HepG2 (cell line): ENCODE results near the gene UBL7. TPM values are rescaled to one million over a fixed set of nuclear protein-coding genes. Genes with fewer than 3 reads are reported as not detected.

Experiments used
- KLF6 ChIP-seq: IDR thresholded peaks from 2 replicates; pipeline ENCODE4 v1.8.0; 2016; ENCODE audit warnings: missing biosample characterization, missing genetic modification reagents
- NFIC ChIP-seq: IDR thresholded peaks from 2 replicates; pipeline ENCODE4 v1.6.1; 2012; ENCODE audit warnings: mild to moderate bottlenecking, low read length, inconsistent platforms
- PAWR ChIP-seq: sonication (generic); formaldehyde crosslinking; IDR thresholded peaks from 2 replicates; pipeline ENCODE4 v1.4.0; 2020; ENCODE audit warnings: missing genetic modification reagents, mild to moderate bottlenecking, borderline replicate concordance
- SAP130 ChIP-seq: IDR thresholded peaks from 2 replicates; pipeline ENCODE4 v1.6.1; 2016; ENCODE audit warnings: low read depth
- STAG1 ChIP-seq: sonication (generic); formaldehyde crosslinking; IDR thresholded peaks from 2 replicates; pipeline ENCODE4 v1.4.0; 2020; ENCODE audit warnings: missing genetic modification reagents
- U2AF2 ChIP-seq: fragments of 200-400 bp; formaldehyde crosslinking; IDR thresholded peaks from 2 replicates; pipeline ENCODE4 v1.6.1; 2017; ENCODE audit warnings: low read depth, mild to moderate bottlenecking, low read length
- ZBTB20 ChIP-seq: sonication (generic); formaldehyde crosslinking; IDR thresholded peaks from 2 replicates; pipeline ENCODE4 v1.8.1; 2023; ENCODE audit warnings: missing genetic modification reagents, low read depth, mild to moderate bottlenecking, borderline replicate concordance
- ZFYVE20 ChIP-seq: sonication (generic); formaldehyde crosslinking; IDR thresholded peaks from 2 replicates; pipeline ENCODE4 v1.8.0; 2023; ENCODE audit warnings: low read depth, mild to moderate bottlenecking, moderate library complexity, missing genetic modification reagents, borderline replicate concordance
- ZNF333 ChIP-seq: sonication (generic); formaldehyde crosslinking; IDR thresholded peaks from 2 replicates; pipeline ENCODE4 v1.4.0; 2020; ENCODE audit warnings: mild to moderate bottlenecking, missing genetic modification reagents, borderline replicate concordance
- ZNF549 ChIP-seq: sonication (generic); formaldehyde crosslinking; IDR thresholded peaks from 2 replicates; pipeline ENCODE4 v1.5.0; 2020; ENCODE audit warnings: missing genetic modification reagents
- ZNF562 ChIP-seq: sonication (generic); formaldehyde crosslinking; IDR thresholded peaks from 2 replicates; pipeline ENCODE4 v1.8.0; 2022; ENCODE audit warnings: missing genetic modification reagents, borderline replicate concordance
- ZNF792 ChIP-seq: IDR thresholded peaks from 2 replicates; pipeline ENCODE4 v1.6.1; 2016
- ZNF841 ChIP-seq: sonication (generic); formaldehyde crosslinking; IDR thresholded peaks from 2 replicates; pipeline ENCODE4 v1.8.1; 2023; ENCODE audit warnings: missing genetic modification reagents, borderline replicate concordance
- polyA plus RNA-seq, 8 experiments: library from polyadenylated mRNA; depleted of rRNA in 3 of 8; stranded (reverse) in 7 of 8; unstranded in 1 of 8; fragments of >200 nt; fragmentation: Illumina TruSeq in 4 of 8; extraction: Trizol in 4 of 8; gene quantifications; 2 replicates each; pipeline versions ENCODE4 v1.2.1 to v1.2.3, GENCODE V29; 2011 to 2016; ENCODE audit warnings: low read depth in 4 of 8, missing spikeins in 1 of 8, mixed read lengths in 1 of 8; ENCODE audit not compliant: insufficient read depth in 1 of 8
- total RNA-seq, 5 experiments: library from RNA; depleted of rRNA; stranded (reverse); fragments of >200 nt; fragmentation: Illumina TruSeq; extraction: Trizol; gene quantifications; 2 replicates each; pipeline ENCODE4 v1.2.3, GENCODE V29; 2016; ENCODE audit warnings: low read depth in 1 of 5
- TF ChIP-seq, protein P1 (sequence below): sonication (generic); formaldehyde crosslinking; conservative IDR thresholded peaks from 2 replicates; pipeline ENCODE4 v1.4.0; 2020; ENCODE audit warnings: missing genetic modification reagents
- TF ChIP-seq, protein P2 (sequence below): IDR thresholded peaks from 2 replicates; pipeline ENCODE4 v1.6.1; 2016; ENCODE audit warnings: control low read depth
- TF ChIP-seq, protein P3 (sequence below): sonication (generic); formaldehyde crosslinking; IDR thresholded peaks from 2 replicates; pipeline ENCODE4 v1.4.0; 2020; ENCODE audit warnings: mild to moderate bottlenecking, missing genetic modification reagents
- TF ChIP-seq, protein P4 (sequence below): sonication (generic); formaldehyde crosslinking; IDR thresholded peaks from 2 replicates; pipeline ENCODE4 v1.5.1; 2020; ENCODE audit warnings: missing genetic modification reagents, mild to moderate bottlenecking, borderline replicate concordance
- TF ChIP-seq, protein P5 (sequence below): sonication (generic); formaldehyde crosslinking; IDR thresholded peaks from 2 replicates; pipeline ENCODE4 v1.8.1; 2023; ENCODE audit warnings: missing genetic modification reagents, mild to moderate bottlenecking, borderline replicate concordance
- TF ChIP-seq, protein P6 (sequence below): IDR thresholded peaks from 2 replicates; pipeline ENCODE4 v1.6.1; 2012; ENCODE audit warnings: low read depth, low read length, improper control_type of control experiment
- TF ChIP-seq, protein P7 (sequence below): sonication (generic); formaldehyde crosslinking; IDR thresholded peaks from 2 replicates; pipeline ENCODE4 v1.5.1; 2020; ENCODE audit warnings: mild to moderate bottlenecking, missing genetic modification reagents, borderline replicate concordance

UBL7 gene
- total and polyA plus RNA-seq, 2 of the 13 experiments (the other 11 are each of a cell fraction or from before 2014, with no cell fraction given): 55.0 to 63.5 TPM

DNA sequence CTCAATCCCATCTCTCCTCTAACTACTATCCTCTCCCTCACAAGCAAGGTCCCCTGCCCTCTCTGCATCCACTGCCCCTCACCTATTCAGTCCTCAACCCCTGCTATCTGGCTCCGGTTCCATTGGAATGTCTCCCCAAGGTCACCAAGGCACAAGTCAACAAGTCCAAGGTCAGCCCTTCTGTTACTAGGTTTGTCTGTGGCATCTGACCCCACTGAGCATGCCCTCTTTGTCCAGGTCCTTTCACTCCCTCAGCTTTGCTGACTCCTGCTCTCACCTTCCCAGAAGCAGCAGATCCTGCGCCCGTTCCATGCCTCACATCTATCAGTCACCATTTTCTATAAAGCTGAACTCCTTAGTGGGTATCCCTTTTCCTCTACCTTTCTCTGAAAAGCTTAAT lies 18.9 kb downstream of the UBL7 start (continued):
- TF ChIP-seq ZNF333 (CRISPR knock-in tag) (no peak), NFIC (no peak), ZBTB20 (no peak), SAP130 (peak; percentile 88), ZFYVE20 (no peak), ZNF792 (CRISPR knock-in tag) (no peak), KLF6 (no peak), STAG1 (no peak), ZNF549 (CRISPR knock-in tag) (no peak), ZNF841 (CRISPR knock-in tag) (no peak), U2AF2 (no peak), PAWR (no peak), ZNF562 (CRISPR knock-in tag) (no peak)
- TF ChIP-seq, protein P1, sequence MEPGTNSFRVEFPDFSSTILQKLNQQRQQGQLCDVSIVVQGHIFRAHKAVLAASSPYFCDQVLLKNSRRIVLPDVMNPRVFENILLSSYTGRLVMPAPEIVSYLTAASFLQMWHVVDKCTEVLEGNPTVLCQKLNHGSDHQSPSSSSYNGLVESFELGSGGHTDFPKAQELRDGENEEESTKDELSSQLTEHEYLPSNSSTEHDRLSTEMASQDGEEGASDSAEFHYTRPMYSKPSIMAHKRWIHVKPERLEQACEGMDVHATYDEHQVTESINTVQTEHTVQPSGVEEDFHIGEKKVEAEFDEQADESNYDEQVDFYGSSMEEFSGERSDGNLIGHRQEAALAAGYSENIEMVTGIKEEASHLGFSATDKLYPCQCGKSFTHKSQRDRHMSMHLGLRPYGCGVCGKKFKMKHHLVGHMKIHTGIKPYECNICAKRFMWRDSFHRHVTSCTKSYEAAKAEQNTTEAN: 0 out of 2 replicates have a peak, but pooled peaks have one; percentile 37
- TF ChIP-seq, protein P2, sequence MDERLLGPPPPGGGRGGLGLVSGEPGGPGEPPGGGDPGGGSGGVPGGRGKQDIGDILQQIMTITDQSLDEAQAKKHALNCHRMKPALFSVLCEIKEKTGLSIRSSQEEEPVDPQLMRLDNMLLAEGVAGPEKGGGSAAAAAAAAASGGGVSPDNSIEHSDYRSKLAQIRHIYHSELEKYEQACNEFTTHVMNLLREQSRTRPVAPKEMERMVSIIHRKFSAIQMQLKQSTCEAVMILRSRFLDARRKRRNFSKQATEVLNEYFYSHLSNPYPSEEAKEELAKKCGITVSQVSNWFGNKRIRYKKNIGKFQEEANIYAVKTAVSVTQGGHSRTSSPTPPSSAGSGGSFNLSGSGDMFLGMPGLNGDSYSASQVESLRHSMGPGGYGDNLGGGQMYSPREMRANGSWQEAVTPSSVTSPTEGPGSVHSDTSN (CRISPR knock-in tag): no peak
- TF ChIP-seq, protein P3, sequence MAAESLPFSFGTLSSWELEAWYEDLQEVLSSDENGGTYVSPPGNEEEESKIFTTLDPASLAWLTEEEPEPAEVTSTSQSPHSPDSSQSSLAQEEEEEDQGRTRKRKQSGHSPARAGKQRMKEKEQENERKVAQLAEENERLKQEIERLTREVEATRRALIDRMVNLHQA (CRISPR knock-in tag): no peak
- TF ChIP-seq, protein P4, sequence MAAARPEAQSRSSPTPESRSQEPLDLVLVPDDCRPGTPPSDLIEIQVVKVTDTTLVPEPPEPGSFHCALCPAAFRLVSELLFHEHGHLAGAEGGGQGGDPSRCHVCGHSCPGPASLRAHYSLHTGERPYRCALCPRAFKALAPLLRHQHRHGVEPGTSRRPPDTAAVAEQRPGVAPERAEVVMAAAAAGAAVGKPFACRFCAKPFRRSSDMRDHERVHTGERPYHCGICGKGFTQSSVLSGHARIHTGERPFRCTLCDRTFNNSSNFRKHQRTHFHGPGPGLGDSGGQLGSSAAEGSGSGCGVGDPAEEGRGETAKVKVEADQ (CRISPR knock-in tag): no peak
- TF ChIP-seq, protein P5, sequence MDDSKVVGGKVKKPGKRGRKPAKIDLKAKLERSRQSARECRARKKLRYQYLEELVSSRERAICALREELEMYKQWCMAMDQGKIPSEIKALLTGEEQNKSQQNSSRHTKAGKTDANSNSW (CRISPR knock-in tag): no peak
- TF ChIP-seq, protein P6, sequence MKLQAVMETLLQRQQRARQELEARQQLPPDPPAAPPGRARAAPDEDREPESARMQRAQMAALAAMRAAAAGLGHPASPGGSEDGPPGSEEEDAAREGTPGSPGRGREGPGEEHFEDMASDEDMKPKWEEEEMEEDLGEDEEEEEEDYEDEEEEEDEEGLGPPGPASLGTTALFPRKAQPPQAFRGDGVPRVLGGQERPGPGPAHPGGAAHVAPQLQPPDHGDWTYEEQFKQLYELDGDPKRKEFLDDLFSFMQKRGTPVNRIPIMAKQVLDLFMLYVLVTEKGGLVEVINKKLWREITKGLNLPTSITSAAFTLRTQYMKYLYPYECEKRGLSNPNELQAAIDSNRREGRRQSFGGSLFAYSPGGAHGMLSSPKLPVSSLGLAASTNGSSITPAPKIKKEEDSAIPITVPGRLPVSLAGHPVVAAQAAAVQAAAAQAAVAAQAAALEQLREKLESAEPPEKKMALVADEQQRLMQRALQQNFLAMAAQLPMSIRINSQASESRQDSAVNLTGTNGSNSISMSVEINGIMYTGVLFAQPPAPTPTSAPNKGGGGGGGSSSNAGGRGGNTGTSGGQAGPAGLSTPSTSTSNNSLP: no peak
- TF ChIP-seq, protein P7, sequence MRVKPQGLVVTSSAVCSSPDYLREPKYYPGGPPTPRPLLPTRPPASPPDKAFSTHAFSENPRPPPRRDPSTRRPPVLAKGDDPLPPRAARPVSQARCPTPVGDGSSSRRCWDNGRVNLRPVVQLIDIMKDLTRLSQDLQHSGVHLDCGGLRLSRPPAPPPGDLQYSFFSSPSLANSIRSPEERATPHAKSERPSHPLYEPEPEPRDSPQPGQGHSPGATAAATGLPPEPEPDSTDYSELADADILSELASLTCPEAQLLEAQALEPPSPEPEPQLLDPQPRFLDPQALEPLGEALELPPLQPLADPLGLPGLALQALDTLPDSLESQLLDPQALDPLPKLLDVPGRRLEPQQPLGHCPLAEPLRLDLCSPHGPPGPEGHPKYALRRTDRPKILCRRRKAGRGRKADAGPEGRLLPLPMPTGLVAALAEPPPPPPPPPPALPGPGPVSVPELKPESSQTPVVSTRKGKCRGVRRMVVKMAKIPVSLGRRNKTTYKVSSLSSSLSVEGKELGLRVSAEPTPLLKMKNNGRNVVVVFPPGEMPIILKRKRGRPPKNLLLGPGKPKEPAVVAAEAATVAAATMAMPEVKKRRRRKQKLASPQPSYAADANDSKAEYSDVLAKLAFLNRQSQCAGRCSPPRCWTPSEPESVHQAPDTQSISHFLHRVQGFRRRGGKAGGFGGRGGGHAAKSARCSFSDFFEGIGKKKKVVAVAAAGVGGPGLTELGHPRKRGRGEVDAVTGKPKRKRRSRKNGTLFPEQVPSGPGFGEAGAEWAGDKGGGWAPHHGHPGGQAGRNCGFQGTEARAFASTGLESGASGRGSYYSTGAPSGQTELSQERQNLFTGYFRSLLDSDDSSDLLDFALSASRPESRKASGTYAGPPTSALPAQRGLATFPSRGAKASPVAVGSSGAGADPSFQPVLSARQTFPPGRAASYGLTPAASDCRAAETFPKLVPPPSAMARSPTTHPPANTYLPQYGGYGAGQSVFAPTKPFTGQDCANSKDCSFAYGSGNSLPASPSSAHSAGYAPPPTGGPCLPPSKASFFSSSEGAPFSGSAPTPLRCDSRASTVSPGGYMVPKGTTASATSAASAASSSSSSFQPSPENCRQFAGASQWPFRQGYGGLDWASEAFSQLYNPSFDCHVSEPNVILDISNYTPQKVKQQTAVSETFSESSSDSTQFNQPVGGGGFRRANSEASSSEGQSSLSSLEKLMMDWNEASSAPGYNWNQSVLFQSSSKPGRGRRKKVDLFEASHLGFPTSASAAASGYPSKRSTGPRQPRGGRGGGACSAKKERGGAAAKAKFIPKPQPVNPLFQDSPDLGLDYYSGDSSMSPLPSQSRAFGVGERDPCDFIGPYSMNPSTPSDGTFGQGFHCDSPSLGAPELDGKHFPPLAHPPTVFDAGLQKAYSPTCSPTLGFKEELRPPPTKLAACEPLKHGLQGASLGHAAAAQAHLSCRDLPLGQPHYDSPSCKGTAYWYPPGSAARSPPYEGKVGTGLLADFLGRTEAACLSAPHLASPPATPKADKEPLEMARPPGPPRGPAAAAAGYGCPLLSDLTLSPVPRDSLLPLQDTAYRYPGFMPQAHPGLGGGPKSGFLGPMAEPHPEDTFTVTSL (CRISPR knock-in tag): peak; percentile 60; the same call in 1 of the 2 replicates
